Lower leg skin (tissue), 4 donors: ENCODE results near the gene PTPN3. TPM values are rescaled to one million over a fixed set of nuclear protein-coding genes. Genes with fewer than 3 reads are reported as not detected.
A peak's percentile ranks its signal among the peaks of the same experiment; 100 is the strongest.
"Not testable (repeated sequence)": the region's sequence is repeated elsewhere in the genome, so short reads cannot be mapped to it uniquely, and the experiment has no call there.

Source experiments
- DNase-seq, 2 donors: peaks; one replicate each; pipeline ENCODE4 v3.0.0-alpha.2; 2019; ENCODE audit warnings: low spot score in 2 of 2
- H3K4me3 ChIP-seq: fragments of 200-600 bp; sonication (generic); 2 replicates; pipeline ENCODE4 v1.5.1; 2017; ENCODE audit warnings: mild to moderate bottlenecking, low read depth; ENCODE audit not compliant: poor library complexity, severe bottlenecking
- POLR2A ChIP-seq, 2 donors: fragments of 450-650 bp; IDR thresholded peaks; one replicate each; pipeline ENCODE4 v1.6.1; 2016 to 2017; ENCODE audit warnings: antibody characterized with exemption in 2 of 2, mild to moderate bottlenecking in 1 of 2, moderate library complexity in 1 of 2
- WGBS, 2 donors: methylation state at CpG; one replicate each; pipeline ENCODE4 v1.1.5; 2018; 5-methylcytosine and 5-hydroxymethylcytosine counted together
- intact Hi-C: fragments of 100-400 bp; cut with DNase I; formaldehyde crosslinking; loops from one replicate; pipeline ENCODE4 v1.15.0; 2023; ENCODE audit warnings: low total_unique reads
- total RNA-seq, 4 donors: library from RNA; depleted of rRNA; stranded (reverse); fragments of >200 nt; gene quantifications; one replicate each; pipeline ENCODE4 v1.1.0, GENCODE V29; 2016
- TF ChIP-seq, protein P1 (sequence below), 3 donors: fragments of 450-650 bp; IDR thresholded peaks; one replicate each; pipeline ENCODE4 v1.5.1; 2016; ENCODE audit warnings: antibody characterized with exemption in 3 of 3, mild to moderate bottlenecking in 3 of 3, moderate library complexity in 2 of 3

PTPN3 gene
- total RNA-seq, 4 donors from 2014 or later = 36.4 to 44.5 (median 40.7) TPM

DNA sequence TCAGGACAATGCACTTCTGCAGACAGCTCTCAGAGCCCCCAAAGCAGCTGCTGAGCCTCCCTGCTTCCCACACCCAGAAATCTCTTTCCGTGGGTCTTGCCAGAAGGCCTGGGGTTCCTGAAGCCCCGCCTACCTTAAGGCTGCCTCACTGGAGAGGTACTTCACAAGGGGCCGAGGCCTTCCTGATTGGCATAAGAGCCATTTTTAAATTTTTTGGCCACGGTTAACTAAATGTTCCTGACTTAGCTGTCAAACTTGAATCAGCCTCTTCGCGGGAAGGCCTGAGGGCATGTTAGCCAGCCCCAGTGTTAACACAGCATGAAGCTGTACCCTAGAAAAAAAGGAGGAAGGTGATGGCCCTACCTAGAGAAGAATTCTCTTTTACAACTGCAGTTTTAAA is 156.5 kb downstream of the PTPN3 start:
- intact Hi-C loops = no loop called here
- no peak overlapping the region for H3K4me3 ChIP-seq
- 28 to 32% methylated on average over 6 of the region's 6 CpGs for WGBS, 2 donors
- TF ChIP-seq, protein P1, sequence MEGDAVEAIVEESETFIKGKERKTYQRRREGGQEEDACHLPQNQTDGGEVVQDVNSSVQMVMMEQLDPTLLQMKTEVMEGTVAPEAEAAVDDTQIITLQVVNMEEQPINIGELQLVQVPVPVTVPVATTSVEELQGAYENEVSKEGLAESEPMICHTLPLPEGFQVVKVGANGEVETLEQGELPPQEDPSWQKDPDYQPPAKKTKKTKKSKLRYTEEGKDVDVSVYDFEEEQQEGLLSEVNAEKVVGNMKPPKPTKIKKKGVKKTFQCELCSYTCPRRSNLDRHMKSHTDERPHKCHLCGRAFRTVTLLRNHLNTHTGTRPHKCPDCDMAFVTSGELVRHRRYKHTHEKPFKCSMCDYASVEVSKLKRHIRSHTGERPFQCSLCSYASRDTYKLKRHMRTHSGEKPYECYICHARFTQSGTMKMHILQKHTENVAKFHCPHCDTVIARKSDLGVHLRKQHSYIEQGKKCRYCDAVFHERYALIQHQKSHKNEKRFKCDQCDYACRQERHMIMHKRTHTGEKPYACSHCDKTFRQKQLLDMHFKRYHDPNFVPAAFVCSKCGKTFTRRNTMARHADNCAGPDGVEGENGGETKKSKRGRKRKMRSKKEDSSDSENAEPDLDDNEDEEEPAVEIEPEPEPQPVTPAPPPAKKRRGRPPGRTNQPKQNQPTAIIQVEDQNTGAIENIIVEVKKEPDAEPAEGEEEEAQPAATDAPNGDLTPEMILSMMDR (IDR thresholded peaks at IDR 0.05) = no peak
- TF ChIP-seq POLR2A (IDR thresholded peaks at IDR 0.05) = no peak
- DNase-seq = peak in 1 of 2 donors; percentile 74

DNA sequence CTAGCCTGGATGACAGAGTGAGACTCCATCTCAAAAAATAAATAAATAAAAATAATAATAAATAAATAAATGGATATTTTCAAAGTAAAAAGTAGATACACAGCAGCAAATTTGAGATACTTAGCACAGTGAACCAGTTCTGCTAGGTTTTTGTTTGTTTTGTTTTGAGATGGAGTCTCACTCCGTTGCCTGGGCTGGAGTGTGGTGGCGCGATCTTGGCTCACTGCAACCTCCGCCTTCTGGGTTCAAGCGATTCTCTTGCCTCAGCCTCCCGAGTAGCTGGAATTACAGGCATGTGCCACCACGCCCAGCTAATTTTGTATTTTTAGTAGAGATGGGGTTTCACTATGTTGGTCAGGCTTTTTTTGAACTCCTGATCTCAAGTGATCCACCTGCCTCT is 157.1 kb downstream of the PTPN3 start:
- DNase-seq, H3K4me3 ChIP-seq, intact Hi-C loops: not testable (repeated sequence)
- WGBS, 2 donors = 42 to 74% methylated on average over 7 of the region's 7 CpGs

DNA sequence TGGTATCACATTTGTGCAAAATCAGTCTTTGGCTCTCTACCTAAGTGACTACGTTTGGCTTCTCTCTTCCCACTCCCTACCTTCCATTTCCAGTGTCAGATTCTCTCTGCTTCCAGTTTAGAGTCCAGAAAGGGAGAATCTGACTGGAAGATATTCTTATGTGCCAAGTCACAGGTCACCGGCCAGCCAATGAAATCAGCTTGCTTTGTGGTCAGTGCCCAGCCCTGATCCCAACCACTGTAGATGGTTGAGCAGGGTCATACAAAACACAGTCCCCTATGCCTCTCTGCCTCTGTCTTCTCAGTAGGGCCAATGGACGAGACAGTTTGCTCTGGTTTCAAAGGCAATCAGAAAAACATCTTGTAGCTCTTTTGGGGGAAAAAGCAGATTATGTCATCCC is 161.7 kb downstream of the PTPN3 start:
- H3K4me3 ChIP-seq = no peak overlapping the region
- TF ChIP-seq POLR2A (IDR thresholded peaks at IDR 0.05) = no peak
- TF ChIP-seq, protein P1 (IDR thresholded peaks at IDR 0.05) = no peak
- peak in 1 of 2 donors; percentile 72 for DNase-seq
- 84 to 89% methylated on average over 3 of the region's 3 CpGs for WGBS, 2 donors
- intact Hi-C loops = no loop called here

DNA sequence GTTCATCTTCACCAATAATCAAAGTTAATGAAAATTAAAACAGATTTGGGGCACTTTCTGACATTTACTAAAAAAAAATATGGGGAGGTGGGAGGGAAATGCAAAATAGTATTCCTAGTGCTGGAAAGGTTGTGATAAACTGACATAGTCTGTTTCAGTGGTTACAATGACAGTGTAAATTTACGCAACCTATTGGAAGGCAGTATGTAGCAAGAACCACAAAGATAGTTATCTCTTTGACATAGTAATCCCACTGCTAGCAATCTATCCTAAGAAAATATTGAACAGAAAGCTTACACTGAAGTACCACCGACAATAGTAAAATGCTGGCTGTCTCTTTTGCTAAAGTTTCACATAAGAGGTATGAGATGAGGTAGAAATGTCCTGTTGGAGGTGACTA is 162.2 kb downstream of the PTPN3 start:
- H3K4me3 ChIP-seq = no peak overlapping the region
- no peak for DNase-seq
- TF ChIP-seq POLR2A (IDR thresholded peaks at IDR 0.05) = no peak
- TF ChIP-seq, protein P1 (IDR thresholded peaks at IDR 0.05) = no peak
- 71 to 77% methylated on average over 2 of the region's 2 CpGs for WGBS, 2 donors
- intact Hi-C loops = no loop called here

DNA sequence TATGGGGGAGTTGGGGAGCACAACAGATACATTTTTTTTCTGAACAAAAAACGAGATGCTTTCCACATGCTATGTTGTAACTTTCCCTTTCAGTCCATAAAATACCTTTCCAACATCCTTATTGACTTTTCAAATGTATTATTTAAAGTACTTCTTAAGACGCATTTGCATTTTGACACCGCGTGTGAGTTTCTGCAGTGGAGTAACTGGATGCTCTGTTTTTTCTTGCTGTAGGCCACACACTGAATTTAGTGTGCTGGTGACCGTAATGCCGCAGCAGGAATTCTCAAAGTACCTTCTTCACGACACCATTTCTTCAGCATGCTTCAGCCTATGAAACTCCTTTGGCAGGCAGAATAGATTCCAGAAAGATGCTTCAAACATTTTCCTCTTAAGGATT is 163.0 kb downstream of the PTPN3 start:
- 74 to 82% methylated on average over 7 of the region's 7 CpGs for WGBS, 2 donors
- no peak overlapping the region for H3K4me3 ChIP-seq
- TF ChIP-seq, protein P1 (IDR thresholded peaks at IDR 0.05) = no peak
- no peak for TF ChIP-seq POLR2A (IDR thresholded peaks at IDR 0.05)
- intact Hi-C loops = no loop called here
- peak in 1 of 2 donors; percentile 50 for DNase-seq

DNA sequence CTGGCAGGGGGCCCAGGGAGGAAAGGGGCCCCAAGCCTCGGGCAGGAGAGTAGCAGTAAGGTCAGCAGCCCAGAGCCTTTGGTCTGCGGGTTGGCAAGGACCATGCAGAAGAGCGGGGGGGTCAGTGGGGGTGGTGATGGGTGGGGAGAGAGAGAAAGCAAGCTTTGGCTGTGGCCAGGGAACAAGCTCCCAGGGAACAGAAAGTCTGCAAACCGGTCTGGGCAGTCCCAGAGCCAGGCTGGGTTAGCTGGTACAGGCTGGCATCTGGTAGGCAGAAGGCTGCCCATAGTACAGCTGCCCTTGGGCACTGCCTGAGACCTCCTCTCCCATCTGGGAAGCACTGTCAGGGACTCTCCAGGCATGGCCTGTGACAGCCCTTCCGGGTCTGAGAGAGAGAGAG is 166.8 kb downstream of the PTPN3 start:
- intact Hi-C loops = no loop called here
- 18 to 20% methylated on average over 5 of the region's 5 CpGs for WGBS, 2 donors
- no peak for TF ChIP-seq POLR2A (IDR thresholded peaks at IDR 0.05)
- TF ChIP-seq, protein P1 (IDR thresholded peaks at IDR 0.05) = no peak
- H3K4me3 ChIP-seq = no peak overlapping the region
- DNase-seq = peak; percentile 78 to 91
